ENCODE data around the gene HP1BP3.
A peak's percentile ranks its signal among the peaks of the same experiment; 100 is the strongest.
"Not testable (repeated sequence)": the region's sequence is repeated elsewhere in the genome, so short reads cannot be mapped to it uniquely, and the experiment has no call there.

Gene HP1BP3, protein sequence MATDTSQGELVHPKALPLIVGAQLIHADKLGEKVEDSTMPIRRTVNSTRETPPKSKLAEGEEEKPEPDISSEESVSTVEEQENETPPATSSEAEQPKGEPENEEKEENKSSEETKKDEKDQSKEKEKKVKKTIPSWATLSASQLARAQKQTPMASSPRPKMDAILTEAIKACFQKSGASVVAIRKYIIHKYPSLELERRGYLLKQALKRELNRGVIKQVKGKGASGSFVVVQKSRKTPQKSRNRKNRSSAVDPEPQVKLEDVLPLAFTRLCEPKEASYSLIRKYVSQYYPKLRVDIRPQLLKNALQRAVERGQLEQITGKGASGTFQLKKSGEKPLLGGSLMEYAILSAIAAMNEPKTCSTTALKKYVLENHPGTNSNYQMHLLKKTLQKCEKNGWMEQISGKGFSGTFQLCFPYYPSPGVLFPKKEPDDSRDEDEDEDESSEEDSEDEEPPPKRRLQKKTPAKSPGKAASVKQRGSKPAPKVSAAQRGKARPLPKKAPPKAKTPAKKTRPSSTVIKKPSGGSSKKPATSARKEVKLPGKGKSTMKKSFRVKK

DNA sequence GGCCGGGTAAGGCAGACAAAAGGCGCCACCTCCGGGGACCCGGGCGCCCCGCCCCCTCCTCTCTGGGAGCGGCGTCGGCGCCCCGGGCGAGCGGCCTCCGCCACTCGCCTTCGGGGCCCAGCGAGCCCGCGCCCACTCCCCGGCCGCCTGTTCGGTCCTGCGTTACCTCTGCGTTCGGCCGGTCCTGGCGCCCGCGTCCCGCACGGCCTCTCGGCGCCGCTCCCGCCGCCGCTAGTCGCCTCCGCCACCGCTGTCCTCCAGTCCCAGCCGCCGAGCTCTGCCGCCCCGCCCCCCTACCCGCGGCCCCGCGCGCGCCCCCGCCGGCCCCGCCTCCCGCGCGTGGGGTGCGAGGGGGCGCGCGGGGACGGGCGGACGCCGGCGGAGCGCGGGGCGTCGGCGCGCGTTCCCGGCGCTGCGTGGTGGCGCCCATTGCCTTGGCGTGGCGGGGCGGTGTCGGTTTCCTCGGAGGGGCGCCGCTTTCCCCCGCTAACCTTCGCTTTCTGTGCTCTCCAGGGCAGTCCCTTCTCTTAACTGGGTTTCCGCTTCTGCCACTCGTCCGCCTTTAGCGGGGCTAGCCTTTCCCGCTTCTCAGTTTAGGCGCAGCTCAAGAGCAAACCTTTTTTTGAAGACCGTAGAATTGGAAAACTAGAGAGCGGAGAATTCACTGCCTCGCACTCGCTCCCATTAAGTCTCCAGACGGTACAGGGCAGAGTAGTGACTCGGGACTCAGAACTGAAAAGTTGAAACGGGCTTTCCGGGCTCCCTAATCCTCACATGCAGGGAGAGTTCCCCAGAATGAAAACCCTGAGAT, at the start of gene HP1BP3:
Gene HP1BP3 (minus strand): TSS at position 279 of the 811 bp plus-strand sequence. CDS start 6,867 bp downstream, outside the sequence.
- peak; percentile 68 for DNase-seq (ENCODE audit: low read depth)

DNA sequence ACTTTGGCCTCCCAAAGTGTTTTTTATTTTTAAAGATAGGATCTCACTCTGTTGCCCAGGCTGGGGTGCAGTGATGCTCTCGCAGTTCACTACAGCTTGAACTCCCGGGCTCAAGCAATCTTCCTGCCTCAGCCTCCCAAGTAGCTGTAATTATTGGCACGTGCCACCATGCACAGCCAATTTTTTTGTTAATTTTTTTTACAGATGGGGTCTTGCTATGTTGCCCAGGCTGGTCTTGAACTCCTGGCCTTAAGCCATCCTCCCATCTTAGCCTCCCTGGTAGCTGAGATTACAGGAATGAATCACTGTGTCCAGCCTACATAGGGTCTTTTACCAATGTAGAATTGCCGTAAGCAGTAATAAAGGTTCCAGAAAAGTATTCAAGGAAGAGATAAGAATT, 49.1 kb upstream of the HP1BP3 start:
- no peak for DNase-seq (ENCODE audit: low read depth)

DNA sequence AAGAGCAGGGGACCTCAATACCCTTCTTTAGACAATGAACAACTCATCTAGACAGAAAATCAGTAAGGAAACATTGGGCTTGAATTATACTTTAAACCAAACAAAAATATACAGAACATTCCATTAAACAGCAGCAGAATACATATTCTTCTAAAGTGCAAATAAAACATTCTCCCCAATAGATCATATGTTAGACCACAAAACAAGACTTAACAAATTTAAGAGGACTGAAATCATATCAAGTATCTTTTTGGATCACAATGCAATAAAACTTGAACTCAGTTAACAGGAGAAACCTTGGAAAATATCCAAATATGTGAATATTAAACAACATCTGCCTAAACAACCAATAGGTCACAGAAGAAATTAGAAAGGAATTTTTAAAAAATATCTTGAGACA, 47.7 kb upstream of the HP1BP3 start:
- DNase-seq (ENCODE audit: low read depth): no peak

DNA sequence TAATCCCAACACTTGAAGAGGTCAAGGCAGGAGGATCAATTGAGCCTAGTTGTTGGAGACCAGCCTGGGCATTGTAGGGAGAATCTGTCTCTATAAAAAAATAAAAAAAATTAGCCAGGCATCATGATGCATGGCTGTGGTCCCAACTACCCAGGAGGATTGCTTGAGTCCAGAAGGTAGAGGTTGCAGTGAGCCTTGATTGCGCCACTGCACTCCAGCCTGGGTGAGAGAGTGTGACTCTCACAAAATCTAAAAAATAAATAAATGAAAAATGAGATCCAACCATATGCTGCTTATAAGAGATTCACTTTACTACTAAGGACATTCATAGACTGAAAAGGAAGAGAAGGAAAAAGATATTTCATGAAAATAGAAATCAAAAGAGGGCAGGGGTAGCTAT, 47.1 kb upstream of the HP1BP3 start:
- DNase-seq (ENCODE audit: low read depth): no peak

DNA sequence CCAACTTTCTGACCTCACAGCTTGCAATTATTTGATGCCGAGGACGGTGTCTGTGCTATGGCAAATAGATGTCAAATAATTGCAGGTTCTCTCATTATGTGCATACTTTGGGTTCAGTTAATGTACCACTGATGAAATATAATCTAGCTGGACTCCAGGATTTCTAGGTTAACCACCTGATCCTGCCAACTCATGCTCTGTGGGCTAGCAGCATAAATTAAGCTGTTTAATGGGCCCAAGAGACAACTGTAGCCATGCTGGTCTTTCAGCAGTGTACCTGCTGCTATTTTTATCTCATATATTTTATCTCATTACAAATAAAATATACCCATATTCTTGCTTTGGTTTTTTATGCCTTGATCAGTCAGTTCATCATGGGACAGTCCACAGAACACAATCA, 43.3 kb upstream of the HP1BP3 start:
- DNase-seq (ENCODE audit: low read depth): no peak

DNA sequence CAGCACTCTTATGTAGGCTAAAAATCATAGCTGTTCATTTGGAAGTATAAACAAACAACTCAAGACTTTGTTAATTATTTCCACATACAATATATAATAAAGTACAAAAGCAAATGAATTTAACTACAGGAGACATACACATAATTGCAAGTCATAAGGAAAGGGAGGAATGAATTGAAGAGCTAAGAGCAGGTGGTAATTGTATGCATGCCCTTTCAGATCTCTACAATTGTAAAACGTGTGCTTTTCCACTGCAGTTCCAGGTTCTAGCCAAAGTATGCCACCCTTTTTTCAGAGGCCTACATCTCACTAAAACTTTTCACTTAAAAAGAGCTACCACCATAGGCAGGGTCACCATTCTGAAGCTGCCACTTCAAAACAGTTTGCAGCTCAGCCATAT, 42.8 kb upstream of the HP1BP3 start:
- no peak for DNase-seq (ENCODE audit: low read depth)

DNA sequence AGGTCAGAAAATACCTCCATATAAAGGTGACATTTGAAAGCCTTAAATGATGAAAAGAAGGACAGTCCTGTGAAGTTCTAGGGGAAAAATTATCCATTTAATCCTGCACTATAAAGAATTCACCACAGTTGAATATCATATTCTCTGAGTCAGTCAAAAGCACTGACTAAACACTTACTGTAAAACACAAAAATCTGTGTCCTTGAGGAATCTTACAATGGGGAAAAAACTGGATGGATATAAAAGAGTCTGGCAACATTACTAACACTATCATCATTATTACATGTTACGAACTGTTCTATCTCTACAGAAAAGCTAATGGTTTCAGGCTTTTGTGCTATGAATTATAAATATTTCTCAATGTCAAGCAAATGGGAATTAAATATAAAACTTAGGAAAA, 42.4 kb upstream of the HP1BP3 start:
- DNase-seq (ENCODE audit: low read depth): no peak

DNA sequence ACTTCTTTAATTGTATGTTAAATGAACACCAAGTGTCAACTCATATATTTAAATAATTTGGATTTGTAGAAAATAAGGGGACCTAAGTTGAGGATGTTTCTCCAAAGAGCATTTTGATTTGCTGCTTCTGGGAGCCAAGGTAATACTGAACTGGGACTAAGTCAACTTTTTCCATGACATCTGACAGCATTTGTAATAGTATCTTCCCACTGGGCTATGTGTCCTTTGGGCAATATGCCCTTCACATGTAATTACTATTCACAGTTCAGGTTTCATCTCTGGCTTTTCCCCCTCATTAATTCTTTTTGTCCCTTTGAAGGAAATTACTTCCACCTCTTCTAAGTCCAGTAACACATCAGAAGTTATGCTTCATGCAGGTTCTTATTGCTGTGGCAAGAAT, 36.7 kb upstream of the HP1BP3 start:
- no peak for DNase-seq (ENCODE audit: low read depth)

DNA sequence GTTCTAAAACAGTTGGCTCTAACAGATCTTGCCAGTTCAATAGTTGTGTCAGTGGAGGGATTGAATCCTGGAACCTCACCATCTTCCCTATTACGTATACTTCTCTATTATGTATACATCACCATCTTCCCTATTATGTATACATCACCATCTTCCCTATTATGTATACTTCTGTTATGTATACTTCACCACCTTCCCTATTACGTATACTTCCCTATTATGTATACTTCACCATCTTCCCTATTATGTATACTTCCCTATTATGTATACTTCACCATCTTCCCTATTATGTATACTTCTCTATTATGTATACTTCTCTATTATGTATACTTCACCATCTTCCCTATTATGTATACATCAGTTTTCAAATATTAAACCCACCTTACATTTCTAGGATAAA, 34.4 kb upstream of the HP1BP3 start:
- DNase-seq (ENCODE audit: low read depth): no peak

DNA sequence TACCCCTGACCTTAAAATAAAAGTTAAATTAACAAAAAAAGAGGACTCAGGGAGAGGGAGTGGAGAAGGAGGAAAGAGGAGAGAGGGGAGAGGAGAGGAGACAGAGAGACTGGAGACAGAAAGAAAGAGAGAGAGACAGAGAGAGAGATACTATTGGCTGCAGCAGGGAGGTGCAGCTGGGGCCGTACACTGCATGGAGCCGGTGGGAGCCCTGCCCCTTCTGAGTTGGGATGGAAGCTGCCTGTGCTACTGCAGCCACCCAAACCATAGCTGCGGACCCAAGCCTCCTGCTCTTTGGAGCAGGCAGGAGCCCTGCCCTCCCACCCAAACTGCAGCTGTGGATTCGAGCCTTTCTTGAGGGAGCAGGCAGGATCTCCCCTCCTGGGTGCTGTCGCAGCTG, 32.7 kb upstream of the HP1BP3 start:
- no peak for DNase-seq (ENCODE audit: low read depth)

DNA sequence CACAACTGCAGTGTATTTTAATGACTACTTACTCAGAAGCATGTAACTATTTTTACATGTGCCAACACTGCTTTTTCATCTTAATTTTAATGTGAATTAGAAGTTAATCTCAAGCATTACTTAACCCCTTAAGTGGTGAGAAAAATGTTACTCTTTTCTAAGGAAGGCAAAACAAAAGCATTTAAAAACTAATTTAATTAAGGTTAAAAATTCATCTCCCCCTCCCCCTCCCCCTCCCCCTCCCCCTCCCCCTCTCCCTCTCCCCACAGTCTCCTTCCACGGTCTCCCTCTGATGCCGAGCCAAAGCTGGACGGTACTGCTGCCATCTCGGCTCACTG, 27.4 kb upstream of the HP1BP3 start:
- no peak for DNase-seq (ENCODE audit: low read depth)

DNA sequence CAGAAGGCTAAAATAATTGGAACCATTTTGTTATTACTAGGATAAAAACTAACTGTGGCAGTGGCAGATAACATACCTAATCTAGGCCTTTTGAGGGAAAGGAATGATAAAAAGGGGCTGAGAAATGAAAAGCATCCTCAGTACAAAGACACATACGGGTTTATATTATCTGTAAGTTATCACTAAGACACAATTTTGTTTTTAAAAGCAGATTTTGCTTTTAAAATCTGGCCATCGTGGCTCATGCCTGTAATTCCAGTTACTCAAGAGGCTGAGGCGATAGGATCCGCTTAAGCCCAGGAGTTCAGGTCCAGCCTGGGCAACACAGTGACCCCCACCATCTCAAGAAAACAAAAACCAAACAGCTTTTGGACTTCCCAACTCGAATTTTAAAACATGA, 24.8 kb upstream of the HP1BP3 start:
- no peak for DNase-seq (ENCODE audit: low read depth)

DNA sequence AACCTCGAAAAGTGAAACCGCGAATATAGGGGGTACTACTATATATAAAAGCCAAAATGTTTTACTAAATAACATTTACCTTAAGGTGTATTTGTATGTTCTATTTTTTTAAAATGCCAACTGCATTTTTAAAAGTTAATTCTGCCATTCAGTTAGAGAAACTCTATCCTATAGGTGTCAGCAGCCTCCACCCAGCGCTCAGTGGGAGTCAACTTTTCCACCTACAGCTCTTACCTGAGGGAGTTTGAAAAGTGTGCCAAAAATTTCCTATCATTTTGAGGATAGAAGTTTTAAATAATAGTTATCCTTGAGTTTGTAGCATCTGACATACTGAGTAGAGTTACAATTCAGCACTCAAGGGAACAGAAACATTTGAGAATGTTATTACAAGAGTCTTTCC, 6.1 kb upstream of the HP1BP3 start:
- DNase-seq (ENCODE audit: low read depth): no peak

DNA sequence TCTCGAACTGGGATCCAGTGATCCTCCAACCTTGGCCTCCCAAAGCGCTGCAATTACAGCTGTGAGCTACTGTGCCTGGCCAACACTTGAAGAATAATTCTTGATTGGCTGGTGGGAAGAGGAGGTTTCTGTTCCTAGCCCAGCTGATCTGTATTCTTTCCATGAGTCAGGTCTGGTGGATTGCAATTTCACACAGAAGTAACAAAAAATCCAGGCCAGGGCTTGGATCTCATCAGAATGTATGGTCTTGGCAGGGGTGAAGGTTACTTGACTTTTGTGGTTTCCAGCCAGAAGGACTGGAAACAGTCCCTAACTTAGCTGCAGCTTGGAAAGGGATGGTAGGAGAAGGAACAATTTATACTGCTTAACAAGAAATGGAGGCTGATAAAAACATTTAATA, 5.1 kb upstream of the HP1BP3 start:
- no peak for DNase-seq (ENCODE audit: low read depth)

DNA sequence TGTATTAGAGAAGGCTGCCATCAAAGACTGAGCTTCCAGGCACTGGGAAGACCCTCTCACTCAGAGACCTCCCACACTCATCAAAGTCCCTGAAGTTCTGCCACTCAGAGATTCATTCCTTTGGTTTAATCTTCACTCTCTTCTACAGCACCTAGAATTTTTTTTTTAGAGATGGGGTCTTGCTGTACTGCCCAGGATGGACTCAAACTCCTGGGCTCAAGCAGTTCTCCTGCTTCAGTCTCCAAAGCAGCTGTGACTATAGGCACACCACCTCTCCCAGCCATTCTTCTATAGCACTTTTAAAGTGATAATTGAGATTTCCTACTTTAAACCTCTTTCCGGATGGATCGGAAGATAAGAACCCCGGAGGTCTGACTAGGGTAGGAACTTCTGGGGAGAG, 3.7 kb upstream of the HP1BP3 start:
- no peak for DNase-seq (ENCODE audit: low read depth)

DNA sequence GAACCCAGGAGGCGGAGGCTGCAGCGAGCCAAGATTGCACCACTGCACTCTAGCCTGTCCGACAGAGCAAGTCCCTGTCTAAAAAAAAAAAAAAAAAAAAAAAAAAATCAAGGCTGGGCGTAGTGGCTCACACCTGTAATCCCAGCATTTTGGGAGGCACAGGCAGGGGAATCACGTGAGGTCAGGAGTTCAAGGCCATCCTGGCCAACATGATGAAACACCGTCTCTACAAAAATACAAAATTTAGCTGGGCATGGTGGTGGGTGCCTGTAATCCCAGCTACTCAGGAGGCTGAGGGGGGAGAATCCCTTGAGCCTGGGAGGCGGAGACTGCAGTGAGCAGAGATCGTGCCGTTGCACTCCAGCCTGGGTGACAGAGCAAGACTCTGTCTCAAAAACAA, 2.5 kb upstream of the HP1BP3 start:
- not testable (repeated sequence) for DNase-seq (ENCODE audit: low read depth)

DNA sequence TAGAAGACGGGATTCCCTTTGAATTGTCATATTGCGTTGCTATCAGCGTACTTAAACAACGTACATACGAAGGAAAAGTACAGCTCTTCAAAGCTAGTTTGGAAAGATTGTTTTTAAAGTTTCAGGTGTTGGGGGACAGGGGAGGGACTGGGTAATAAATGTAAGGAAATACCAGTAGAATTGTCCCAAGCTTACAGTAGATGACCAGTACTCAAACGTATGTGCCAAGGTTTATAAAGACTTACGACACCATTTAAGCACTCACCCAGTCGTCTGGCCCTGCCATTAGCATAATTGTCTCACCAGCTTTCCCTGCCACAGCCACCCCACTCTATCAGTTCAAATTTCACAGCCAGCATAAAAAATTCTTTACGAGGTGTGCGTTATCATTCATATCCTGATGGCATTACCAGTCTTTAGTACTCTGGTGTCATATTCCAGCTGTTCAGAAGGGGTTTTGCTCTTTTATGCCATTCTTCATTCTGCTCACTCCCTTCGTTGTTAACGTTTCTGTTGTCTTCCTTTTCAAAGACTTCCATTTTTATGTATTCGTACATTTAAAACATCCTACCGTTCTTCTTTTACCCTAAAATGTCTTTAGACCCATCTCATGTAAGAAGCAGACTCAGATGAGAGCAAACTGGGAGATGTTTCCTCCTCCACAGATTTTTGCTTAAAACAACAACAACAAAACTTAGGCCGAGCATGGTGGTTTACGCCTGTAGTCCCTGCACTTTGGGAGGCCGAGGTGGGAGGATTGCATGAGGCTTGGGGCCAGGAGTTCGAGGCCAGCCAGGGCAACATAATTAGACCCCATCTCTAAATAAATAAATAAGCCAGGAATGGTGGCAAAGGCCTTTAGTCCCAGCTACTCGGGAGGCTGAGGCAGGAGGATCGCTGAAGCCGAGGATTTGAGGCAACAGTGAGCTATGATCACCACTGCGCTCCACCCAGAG, 1.0 kb upstream of the HP1BP3 start:
- DNase-seq (ENCODE audit: low read depth): no peak

DNA sequence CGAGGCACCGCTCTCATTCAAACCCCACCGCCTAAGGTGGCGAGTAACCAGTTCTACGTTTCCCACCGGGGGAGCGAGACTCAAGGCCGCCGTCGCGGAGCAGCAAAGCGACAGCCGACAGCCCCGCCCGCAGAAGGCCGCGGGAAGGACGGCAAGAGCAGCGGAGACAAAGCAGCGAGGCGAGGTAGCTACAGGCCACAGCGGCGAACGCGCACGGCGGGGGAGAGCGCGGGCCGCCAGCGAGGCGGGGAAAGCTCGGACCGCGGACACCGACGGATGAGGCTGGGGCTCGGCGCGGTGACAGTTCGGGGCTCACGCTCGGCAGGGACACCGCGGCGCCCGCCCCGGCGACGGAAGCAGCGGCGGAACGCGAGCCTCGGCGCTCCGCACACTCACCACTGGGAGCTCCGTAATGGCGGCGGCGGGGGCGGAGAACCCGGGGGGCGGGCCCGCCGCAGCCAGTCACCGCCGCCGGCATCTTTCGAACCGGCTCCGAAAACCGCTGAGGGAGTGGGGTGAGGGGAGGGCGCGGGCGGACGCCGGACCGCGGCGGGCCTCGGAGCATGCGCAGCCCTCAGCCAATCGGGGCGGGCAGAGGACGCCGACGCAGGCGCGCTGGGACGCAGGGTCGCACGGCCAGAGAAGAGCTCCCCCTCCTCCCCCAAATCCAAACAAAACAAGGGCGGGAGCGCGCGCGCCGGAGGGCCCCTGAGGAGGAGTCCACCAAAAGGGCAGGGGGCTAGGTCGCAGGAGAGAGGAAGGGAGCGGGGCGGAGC, 666 bp downstream of the HP1BP3 start:
- DNase-seq (ENCODE audit: low read depth): peak; percentile 95

DNA sequence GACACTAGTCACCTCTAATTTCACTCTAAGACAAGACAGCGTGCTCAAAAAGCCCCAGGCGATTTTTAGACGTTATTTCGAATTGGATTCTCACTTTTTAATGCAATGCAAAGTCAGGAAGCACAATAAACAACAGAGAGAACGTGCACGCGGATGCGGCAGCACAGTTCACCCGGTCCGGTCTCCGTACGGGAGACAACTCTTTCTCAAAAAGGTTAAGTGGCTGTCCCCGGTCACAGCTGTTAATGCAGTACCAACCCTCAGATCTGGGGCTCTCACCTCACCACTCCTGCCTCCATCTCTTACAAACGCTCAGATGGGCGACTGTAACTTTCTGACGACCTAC, 1.2 kb downstream of the HP1BP3 start:
- no peak for DNase-seq (ENCODE audit: low read depth)

DNA sequence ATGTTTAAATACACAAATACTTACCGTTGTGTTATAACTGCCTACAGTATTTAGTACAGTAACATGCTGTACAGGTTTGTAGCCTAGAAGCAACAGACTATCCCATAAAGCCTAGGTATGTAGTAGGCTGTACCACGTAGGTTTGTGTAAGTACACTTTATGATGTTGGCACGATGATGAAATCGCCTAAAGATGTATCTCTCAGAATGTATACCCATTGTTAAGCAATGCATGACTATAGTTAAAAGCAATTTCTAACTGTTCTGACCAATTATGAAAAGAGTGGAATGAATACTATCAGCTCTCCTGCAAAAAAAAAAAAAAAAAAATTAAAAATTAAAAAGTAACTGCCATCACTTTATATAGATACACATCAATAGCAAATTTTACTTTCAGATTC, 11.4 kb downstream of the HP1BP3 start:
- no peak for DNase-seq (ENCODE audit: low read depth)

DNA sequence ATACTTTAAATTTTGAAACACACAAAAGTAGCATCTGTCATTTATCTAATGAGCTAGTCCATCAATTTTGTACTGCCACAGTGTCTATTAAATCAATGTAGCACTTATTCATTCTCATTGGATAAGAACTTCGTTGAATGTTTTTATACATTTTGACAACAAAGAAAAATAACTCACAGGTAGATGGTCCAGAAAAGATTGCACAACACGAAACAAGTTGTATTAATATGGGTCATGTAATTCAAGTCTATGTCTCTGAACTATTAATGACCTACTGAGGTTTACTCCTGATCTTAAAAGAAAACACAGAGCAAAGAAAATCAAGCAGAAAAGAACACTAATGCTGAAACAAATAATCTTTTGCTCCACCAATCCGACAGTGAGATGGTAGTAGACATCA, 15.3 kb downstream of the HP1BP3 start:
- DNase-seq (ENCODE audit: low read depth): no peak
